Endodermal cell (in vitro differentiated cells): Measurements from ENCODE around the gene TIMM23B. TPM values are rescaled to one million over a fixed set of nuclear protein-coding genes. Genes with fewer than 3 reads are reported as not detected.
"Not testable (repeated sequence)": the region's sequence is repeated elsewhere in the genome, so short reads cannot be mapped to it uniquely, and the experiment has no call there.

Experiments
- DNase-seq: peaks from one replicate; pipeline ENCODE4 v3.0.0-alpha.2; 2017
- H3K27ac ChIP-seq: 2 replicates; pipeline ENCODE4 v1.5.1; 2013; ENCODE audit warnings: mild to moderate bottlenecking, low read depth, low read length, moderate library complexity
- H3K27me3 ChIP-seq: 2 replicates; pipeline ENCODE4 v1.6.1; 2013; ENCODE audit warnings: mild to moderate bottlenecking, low read length, moderate library complexity; ENCODE audit not compliant: insufficient read depth, control insufficient read depth, poor library complexity, severe bottlenecking
- H3K36me3 ChIP-seq: 2 replicates; pipeline ENCODE4 v1.7.0; 2013; ENCODE audit warnings: mild to moderate bottlenecking, low read length, moderate library complexity; ENCODE audit not compliant: control insufficient read depth, insufficient read depth
- H3K4me1 ChIP-seq: one replicate; pipeline ENCODE4 v1.7.0; 2013; ENCODE audit warnings: low read length; ENCODE audit not compliant: control insufficient read depth, insufficient read depth
- H3K4me3 ChIP-seq: 2 replicates; pipeline ENCODE4 v1.5.1; 2013; ENCODE audit warnings: mild to moderate bottlenecking, low read length, moderate library complexity
- H3K9ac ChIP-seq: 2 replicates; pipeline ENCODE4 v1.6.1; 2013; ENCODE audit warnings: mild to moderate bottlenecking, low read length, moderate library complexity; ENCODE audit not compliant: poor library complexity, severe bottlenecking; ENCODE audit errors: extremely low read depth
- H3K9me3 ChIP-seq: 2 replicates; pipeline ENCODE4 v1.6.1; 2013; ENCODE audit warnings: mild to moderate bottlenecking, low read length, moderate library complexity; ENCODE audit not compliant: control insufficient read depth
- H3K27ac Mint-ChIP-seq: 2 replicates; pipeline ENCODE4 v1.8.0; 2020; ENCODE audit warnings: mixed read lengths
- H3K27me3 Mint-ChIP-seq: 2 replicates; pipeline ENCODE4 v1.8.0; 2021; ENCODE audit warnings: mild to moderate bottlenecking, mixed read lengths; ENCODE audit not compliant: insufficient read depth
- H3K36me3 Mint-ChIP-seq: 2 replicates; pipeline ENCODE4 v1.8.0; 2020; ENCODE audit warnings: low read depth, mixed read lengths
- H3K4me1 Mint-ChIP-seq: 2 replicates; pipeline ENCODE4 v1.8.0; 2020; ENCODE audit warnings: mixed read lengths
- H3K4me3 Mint-ChIP-seq: 2 replicates; pipeline ENCODE4 v1.8.0; 2020; ENCODE audit warnings: mild to moderate bottlenecking, moderate library complexity, mixed read lengths
- H3K9me3 Mint-ChIP-seq: 2 replicates; pipeline ENCODE4 v1.8.0; 2020; ENCODE audit warnings: mild to moderate bottlenecking, mixed read lengths
- WGBS, 2 experiments: methylation state at CpG; one replicate each; pipeline versions ENCODE4 v1.1.5 to v1.1.7; 2013; ENCODE audit warnings: missing lambda C conversion rate in 2 of 2, mixed read lengths in 1 of 2; ENCODE audit not compliant: insufficient coverage in 1 of 2, insufficient read length in 1 of 2; 5-methylcytosine and 5-hydroxymethylcytosine counted together
- total RNA-seq, 2 donors: library from RNA; stranded (reverse); fragmentation: NEBNext Ultra II Directional in 1 of 2; extraction: Animal tissue kit (Norgen Biotek cat#: 25700) in 1 of 2; gene quantifications; 2 replicates in 1 of 2; 3 replicates in 1 of 2; pipeline ENCODE4 v1.2.1, GENCODE V29; 2021

The TIMM23B gene
- total RNA-seq, 2 donors from 2014 or later = 18.0 to 22.3 TPM

DNA sequence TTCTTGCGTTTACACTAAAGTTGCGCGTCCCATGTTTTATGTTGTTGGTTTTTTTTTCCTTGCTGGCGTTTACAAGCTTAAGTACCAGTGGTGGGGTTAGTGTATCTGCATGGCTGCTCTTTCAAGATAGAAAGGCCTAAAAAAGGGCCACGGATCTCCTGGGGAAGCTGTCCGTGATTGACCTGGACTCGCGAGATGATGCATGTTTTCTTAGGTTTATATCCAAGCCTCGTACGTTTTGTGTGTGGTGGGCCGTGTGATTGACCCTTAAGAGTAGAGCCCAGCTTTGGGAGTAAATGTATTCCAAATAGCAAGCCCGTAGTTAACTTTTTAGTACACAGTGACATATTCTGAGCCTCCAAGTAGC, 469 bp downstream of the TIMM23B start:
- WGBS, 2 experiments = 0% methylated on average over 1 to 12 of the region's 12 CpGs

DNA sequence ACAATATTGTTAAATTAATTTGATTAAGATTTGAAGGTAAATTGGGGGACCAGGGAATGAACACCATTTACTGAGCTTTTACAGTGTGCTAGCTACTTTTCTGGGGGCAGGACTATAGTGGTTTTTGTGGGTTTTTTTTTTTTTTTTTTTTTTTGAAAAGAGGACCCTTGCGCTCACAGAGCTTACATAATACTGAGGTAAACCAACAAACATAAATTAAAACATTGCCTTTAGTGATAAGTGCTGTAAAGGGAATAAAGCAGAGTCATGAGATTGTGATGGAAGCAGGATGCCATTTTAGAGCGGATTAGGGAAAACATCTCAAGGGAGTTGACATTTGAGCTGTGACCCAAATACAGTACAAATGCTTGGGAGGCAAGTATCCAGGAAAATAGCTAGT, 1.8 kb downstream of the TIMM23B start:
- peak overlapping the region; percentile 98 for H3K4me3 ChIP-seq
- H3K9me3 Mint-ChIP-seq, H3K36me3 ChIP-seq, H3K9me3 ChIP-seq, H3K27me3 Mint-ChIP-seq, H3K27ac ChIP-seq, H3K27me3 ChIP-seq, H3K4me1 ChIP-seq, H3K9ac ChIP-seq, DNase-seq: not testable (repeated sequence)
- H3K4me1 Mint-ChIP-seq = peaks cover 12% of the 10 kb centered on the region
- peak overlapping the region; percentile 7 for H3K27ac Mint-ChIP-seq
- WGBS, 2 experiments = 92 to 100% methylated on average over 1 of the region's 2 CpGs
- peak overlapping the region; percentile 98 for H3K4me3 Mint-ChIP-seq
- peaks cover 20% of the 10 kb centered on the region for H3K36me3 Mint-ChIP-seq

More for the DNA sequence above, 469 bp downstream of the TIMM23B start:
- H3K4me3 ChIP-seq = peak overlapping the region; percentile 98
- H3K9ac ChIP-seq = peak overlapping the region; percentile 94
- not testable (repeated sequence) for H3K4me1 ChIP-seq, H3K9me3 Mint-ChIP-seq, H3K27me3 Mint-ChIP-seq, H3K9me3 ChIP-seq, DNase-seq, H3K27me3 ChIP-seq, H3K36me3 ChIP-seq
- peaks cover 18% of the 10 kb centered on the region for H3K4me1 Mint-ChIP-seq
- peak overlapping the region; percentile 44 for H3K27ac ChIP-seq
- peak overlapping the region; percentile 98 for H3K4me3 Mint-ChIP-seq
- H3K27ac Mint-ChIP-seq = peak overlapping the region; percentile 99
- H3K36me3 Mint-ChIP-seq = peaks cover 16% of the 10 kb centered on the region

DNA sequence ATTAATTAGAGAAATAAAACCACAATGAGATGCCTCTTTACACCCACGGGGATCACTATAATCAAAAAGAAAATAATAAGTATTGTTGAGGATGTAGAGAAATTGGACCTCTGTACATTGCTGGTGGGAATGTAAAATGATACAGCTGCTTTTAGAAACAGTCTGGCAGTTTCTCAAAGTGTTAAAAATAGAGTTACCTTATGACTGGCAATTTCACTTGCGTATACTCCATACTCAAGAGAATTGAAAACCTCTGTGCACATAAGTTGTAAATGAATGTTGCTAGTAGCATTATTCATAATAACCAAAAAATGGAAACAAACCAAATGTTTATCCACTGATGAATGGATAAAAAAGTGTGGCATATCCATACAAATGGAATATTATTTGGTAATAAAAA, 6.3 kb downstream of the TIMM23B start:
- not testable (repeated sequence) for DNase-seq, H3K4me1 Mint-ChIP-seq, H3K9ac ChIP-seq, H3K4me1 ChIP-seq, H3K27ac ChIP-seq, H3K36me3 ChIP-seq, H3K9me3 Mint-ChIP-seq, H3K27ac Mint-ChIP-seq, H3K4me3 ChIP-seq, H3K4me3 Mint-ChIP-seq, H3K9me3 ChIP-seq, H3K27me3 Mint-ChIP-seq, H3K27me3 ChIP-seq
- peaks cover 33% of the 10 kb centered on the region for H3K36me3 Mint-ChIP-seq
- WGBS, 2 experiments = 83% methylated on average over 1 of the region's 2 CpGs; no CpG with 5 or more reads in 1 of the 2 experiments

DNA sequence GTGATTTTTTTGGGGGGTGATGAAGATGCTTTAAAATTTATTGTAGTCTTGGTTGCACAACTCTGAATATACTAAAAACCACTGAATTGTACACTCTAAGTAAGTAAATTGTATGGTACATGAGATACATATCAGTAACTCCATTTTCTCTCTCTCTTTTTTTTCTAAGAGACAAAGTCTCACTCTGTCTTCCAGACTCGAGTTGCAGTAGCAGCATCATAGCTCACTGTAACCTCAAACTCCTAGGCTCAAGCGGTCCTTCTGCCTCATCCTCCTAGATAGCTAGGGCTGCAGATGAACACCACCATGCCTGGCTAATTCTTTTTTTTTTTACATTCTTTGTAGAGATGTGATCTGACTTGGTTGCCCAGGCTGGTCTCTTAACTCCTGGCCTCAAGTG, 6.9 kb downstream of the TIMM23B start:
- not testable (repeated sequence) for DNase-seq, H3K27ac Mint-ChIP-seq, H3K4me3 ChIP-seq, H3K27me3 ChIP-seq, H3K9ac ChIP-seq, H3K27ac ChIP-seq, H3K4me1 ChIP-seq, H3K4me1 Mint-ChIP-seq, H3K4me3 Mint-ChIP-seq, H3K27me3 Mint-ChIP-seq, H3K36me3 ChIP-seq, H3K9me3 ChIP-seq, H3K9me3 Mint-ChIP-seq
- H3K36me3 Mint-ChIP-seq = peaks cover 33% of the 10 kb centered on the region
- 83 to 92% methylated on average over 1 to 2 of the region's 2 CpGs for WGBS, 2 experiments

DNA sequence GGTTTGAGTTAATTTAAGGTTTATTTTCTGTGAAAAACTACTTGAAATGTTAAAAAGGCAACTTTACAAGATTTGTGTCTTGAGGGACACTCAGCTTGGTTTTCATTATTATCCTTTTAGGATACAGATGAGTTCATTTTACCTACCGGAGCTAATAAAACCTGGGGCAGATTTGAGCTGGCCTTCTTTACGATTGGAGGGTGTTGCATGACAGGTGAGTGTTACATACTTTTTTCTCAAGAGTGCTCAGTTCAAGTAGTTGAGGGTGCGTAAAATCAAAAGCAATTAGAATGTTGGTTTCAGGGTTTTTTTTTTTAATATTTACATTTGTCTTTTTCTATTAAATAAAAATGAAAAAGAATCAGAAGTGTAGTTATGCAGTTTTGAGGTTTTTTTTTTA, 10.2 kb downstream of the TIMM23B start:
- peaks cover 14% of the 10 kb centered on the region for H3K36me3 ChIP-seq
- not testable (repeated sequence) for H3K9me3 Mint-ChIP-seq, H3K4me3 ChIP-seq, DNase-seq, H3K27ac Mint-ChIP-seq, H3K4me1 ChIP-seq, H3K9ac ChIP-seq, H3K9me3 ChIP-seq, H3K27ac ChIP-seq, H3K27me3 ChIP-seq, H3K4me1 Mint-ChIP-seq, H3K4me3 Mint-ChIP-seq, H3K27me3 Mint-ChIP-seq
- 91% methylated on average over 2 of the region's 3 CpGs; no CpG with 5 or more reads in 1 of the 2 experiments for WGBS, 2 experiments
- H3K36me3 Mint-ChIP-seq = peaks cover 30% of the 10 kb centered on the region

DNA sequence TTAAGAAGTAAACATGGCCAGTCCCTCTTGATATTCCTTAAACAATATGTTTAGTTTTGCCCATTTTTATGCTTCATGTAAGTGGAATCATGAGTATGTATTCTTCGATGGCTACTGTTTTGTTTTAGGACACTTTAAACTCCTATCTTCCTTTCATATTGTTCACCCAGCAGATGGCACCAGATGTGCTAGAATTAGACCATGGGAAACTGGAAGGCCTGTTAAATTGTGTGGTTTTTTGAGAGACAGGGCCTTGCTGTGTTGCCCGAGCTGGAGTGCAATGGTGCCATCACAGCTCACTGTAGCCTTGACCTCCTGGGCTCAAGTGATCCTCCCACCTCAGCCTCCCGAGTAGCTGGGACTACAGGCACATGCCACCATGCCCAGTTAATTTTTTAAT, 11.3 kb downstream of the TIMM23B start:
- H3K4me1 Mint-ChIP-seq, H3K4me1 ChIP-seq, H3K9me3 Mint-ChIP-seq, H3K27me3 Mint-ChIP-seq, H3K4me3 ChIP-seq, H3K27ac ChIP-seq, H3K9me3 ChIP-seq, DNase-seq, H3K27me3 ChIP-seq, H3K4me3 Mint-ChIP-seq, H3K27ac Mint-ChIP-seq, H3K9ac ChIP-seq: not testable (repeated sequence)
- H3K36me3 ChIP-seq = peaks cover 19% of the 10 kb centered on the region
- peaks cover 30% of the 10 kb centered on the region for H3K36me3 Mint-ChIP-seq
- no CpG with 5 or more reads among the region's 3 CpGs for WGBS, 2 experiments

DNA sequence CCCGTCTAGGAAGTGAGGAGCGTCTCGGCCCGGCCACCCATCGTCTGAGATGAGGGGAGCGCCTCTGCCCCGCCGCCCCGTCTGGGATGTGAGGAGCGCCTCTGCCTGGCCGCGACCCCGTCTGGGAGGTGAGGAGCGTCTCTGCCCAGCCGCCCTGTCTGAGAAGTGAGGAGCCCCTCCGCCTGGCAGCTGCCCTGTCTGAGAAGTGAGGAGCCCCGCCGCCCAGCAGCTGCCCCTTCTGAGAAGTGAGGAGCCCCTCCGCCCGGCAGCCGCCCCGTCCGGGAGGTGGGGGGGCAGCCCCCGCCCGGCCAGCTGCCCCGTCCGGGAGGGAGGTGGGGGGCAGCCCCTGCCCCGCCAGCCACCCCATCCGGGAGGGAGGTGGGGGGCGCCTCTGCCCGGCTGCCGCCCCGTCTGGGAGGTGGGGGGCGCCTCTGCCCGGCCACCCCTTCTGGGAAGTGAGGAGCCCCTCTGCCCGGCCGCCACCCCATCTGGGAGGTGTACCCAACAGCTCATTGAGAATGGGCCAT, 28.5 kb downstream of the TIMM23B start:
- not testable (repeated sequence) for H3K4me3 Mint-ChIP-seq, H3K27me3 ChIP-seq, H3K27ac Mint-ChIP-seq, H3K27me3 Mint-ChIP-seq, H3K27ac ChIP-seq, H3K4me3 ChIP-seq, H3K36me3 ChIP-seq, H3K9ac ChIP-seq, H3K9me3 ChIP-seq, H3K4me1 Mint-ChIP-seq, H3K9me3 Mint-ChIP-seq, H3K4me1 ChIP-seq, DNase-seq
- peaks cover 27% of the 10 kb centered on the region for H3K36me3 Mint-ChIP-seq
- 94% methylated on average over 31 of the region's 37 CpGs; no CpG with 5 or more reads in 1 of the 2 experiments for WGBS, 2 experiments
